Activated naive CD4-positive, alpha-beta T cell treated with anti-CD3 and anti-CD28 coated beads, Interleukin-2, amount 10 ng/mL, durations not matched to agents 5 hours and 36 hours (primary cell): Measurements from ENCODE around the gene TCF23. TPM values are rescaled to one million over a fixed set of nuclear protein-coding genes. Genes with fewer than 3 reads are reported as not detected.

Source experiments
- total RNA-seq, 2 experiments: library from RNA; stranded (reverse); gene quantifications; one replicate each; pipeline ENCODE4 v1.2.3, GENCODE V29; 2021

The TCF23 gene
- not detected for total RNA-seq

DNA sequence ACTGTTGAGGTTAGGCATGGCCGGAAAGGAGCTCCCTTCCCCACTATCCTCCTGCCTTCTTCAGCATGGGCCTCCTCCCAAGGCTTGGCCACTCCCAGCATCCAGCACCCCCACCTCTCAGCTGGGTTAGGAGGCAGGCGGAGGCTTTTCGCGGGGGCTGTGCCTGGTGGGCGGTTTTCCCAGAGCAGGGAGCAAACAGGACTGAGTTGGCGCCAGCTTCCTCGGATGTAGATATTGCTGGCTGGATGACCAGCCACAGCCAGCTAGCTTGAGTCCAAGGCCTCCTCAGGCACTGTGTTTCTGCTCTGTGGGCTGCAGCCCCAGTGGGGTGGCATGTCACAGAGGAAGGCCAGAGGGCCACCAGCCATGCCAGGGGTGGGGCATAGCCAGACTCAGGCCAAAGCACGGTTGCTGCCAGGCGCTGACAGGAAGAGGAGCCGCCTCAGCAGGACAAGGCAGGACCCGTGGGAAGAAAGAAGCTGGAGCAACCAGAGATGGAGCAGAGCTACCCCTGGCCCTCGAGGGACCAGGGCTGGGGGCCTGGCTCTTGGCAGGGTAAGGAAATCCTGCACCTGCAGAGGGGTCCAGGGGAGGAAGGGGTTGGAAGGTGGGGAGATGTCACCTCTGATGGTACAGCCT, at the start of gene TCF23:
TCF23 (plus strand) TSS at position 204 of the 639 bp plus-strand sequence; CDS start at position 334, 130 bp downstream.

DNA sequence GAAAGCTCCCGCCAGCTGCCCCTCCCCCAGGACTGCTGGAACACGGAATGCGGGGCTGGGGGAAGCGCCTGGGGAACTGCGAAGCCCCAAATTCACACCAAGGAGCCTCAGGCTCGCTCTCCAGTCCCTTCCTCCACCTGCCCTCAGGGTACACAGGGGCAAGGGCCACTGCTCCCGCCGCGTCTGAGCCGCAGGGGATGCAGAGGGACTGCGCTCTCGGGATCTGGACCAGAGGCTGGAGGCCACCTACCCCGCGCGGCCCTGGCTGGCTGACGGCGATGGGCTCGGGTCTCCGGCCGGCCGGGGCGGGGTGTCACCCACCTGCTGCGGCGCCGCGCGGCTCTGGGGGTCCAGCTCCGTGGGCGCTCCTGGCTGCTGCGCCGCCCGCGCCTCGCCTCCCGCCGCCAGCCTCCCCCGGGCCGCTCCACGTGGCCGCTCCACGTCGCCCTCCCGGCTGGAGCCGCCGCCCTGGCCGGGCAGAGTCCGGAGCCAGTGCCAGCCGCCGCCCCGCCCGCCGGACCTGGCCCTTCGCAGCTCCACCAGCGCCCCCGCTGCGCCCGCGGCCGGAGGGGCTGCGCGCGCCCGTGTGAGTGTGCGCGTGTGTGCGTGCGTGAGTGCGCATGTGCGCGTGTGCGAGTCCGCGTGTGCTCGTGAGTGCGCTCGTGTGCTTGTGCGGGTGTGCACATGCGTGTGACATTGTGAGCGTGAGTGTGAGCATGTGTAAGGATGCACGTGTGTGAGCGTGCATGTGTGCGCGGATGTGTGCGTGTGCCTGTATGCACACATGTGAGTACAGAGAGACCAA, 30.1 kb upstream of the TCF23 start, which contains the start of gene CGREF1:
CGREF1 (minus strand) TSS at position 604 of the 805 bp plus-strand sequence. CDS start 14,762 bp downstream, outside the sequence.

DNA sequence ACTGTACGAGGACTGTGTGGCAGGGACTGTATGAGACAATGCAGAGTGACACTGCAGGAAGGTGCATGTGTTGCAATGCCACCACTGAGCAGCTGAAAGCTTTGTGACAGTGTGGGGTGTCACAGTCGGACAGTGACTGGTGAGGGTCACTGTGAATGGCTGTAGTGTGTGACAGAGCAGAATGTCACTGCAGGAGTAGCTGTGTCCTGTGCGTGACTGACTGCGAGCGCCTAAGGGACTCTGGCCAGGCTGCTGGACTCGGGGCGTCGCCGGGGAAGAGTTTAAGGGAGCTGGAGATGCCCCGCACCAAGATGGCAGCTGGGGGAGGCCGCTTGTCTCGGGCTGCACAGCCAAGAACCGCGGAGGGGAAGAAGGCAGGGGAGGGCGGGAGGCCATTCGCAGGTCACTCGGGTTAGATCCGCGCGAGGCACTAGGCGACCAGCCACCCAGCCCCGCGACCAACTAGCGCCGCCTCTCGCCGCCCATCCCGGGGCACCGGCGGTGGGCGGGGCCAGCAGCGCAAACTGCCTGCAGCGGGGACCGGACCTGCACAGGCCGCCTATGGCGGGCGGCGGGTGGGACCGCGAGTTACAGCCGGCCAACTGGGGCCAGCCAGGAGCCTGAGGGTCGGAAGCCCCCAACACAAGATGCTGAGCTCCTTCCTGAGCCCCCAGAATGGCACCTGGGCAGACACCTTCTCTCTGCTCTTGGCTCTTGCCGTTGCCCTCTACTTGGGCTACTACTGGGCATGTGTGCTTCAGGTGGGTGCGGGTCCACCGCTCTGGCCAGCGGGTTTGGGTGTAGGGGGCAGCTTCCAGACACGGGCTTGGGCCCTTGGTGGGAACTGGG, 25.3 kb upstream of the TCF23 start, which contains the start of gene ABHD1:
ABHD1 (plus strand) TSS at position 514 of the 849 bp plus-strand sequence; CDS start at position 648, 134 bp downstream.

DNA sequence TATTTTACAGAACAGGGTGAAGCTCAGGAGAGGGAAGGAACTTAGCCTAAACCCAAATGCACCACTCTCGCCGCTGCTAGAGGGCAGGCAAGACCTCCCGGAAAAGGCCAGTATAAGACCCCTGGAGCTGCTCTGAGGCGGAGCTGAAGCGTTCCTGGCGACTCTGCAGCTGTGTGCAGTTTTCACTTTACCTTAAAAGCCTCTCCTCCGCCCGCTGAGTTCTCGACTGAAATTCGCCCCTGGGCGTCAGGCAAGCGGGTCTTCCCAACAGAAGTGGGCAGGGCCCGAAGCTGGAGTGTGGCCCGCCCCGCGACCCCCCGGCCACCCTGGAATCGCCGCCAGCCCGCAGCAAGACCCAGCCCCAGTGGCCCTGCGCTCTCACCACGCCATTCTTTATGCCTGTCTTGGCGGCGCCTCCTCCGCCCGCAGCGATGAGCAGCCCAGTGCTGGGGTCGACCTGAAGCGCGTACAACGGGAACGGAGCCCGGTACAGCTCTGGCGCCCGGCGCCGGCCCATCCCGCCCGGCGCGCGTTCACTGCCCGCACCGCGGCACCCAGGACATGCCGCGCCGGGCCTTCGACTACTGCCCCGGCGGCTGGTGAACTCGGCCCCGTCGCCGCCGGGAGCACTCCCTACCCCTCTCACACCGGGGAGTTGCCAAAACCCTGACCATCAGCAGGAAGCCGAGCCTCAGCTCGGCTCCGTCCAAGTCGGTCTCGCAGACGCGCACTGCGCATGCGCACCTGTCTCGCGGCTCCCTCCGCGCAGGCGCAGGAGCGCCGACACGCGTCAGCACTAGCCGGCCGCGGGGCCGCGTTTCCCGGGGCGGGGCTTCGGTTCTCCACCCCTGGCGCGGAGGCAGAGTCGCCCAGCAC, 14.7 kb upstream of the TCF23 start, which contains the start of gene PREB:
PREB (minus strand) TSS at position 732 of the 876 bp plus-strand sequence; CDS start at position 517, 215 bp downstream.

DNA sequence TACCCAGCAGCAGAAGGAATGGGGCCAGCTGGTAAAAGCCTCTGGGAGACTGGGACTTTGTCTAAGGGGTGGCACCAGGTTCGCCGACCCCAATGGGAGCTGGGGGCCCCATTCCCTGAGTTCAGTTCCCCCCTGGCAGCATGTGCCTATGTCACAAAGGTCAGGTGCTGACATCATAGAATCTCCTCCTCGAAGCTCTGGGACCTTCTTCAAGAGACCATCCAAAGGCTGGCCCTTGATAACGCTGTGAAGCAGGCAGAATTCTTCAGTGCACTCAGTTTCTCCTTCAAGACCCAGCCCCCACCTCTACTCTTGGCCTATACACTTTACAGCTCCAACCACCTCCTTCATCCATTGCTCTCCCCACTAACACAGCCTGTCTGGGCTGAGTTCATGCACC, 9.5 kb upstream of the TCF23 start, which contains the start of gene PRR30:
PRR30 (minus strand) TSS at position 101 of the 400 bp plus-strand sequence. CDS start 1,081 bp downstream, outside the sequence.

Other genes starting within 250 kb of the TCF23 start
- 1 to 10 TPM; 1.6 to 1.8 TPM for gene MAPRE3, start 178.4 kb upstream of the TCF23 start, total RNA-seq
- 10 to 100 TPM; 69.5 to 69.7 TPM for gene TMEM214, start 116.0 kb upstream of the TCF23 start, total RNA-seq
- gene AGBL5, start 97.3 kb upstream of the TCF23 start, total RNA-seq = 10 to 100 TPM; 16.0 to 17.1 TPM
- 100 to 1,000 TPM; 369 to 380 TPM for gene OST4, start 77.3 kb upstream of the TCF23 start, total RNA-seq
- 1 to 10 TPM; 1.0 to 1.1 TPM for gene EMILIN1, start 70.4 kb upstream of the TCF23 start, total RNA-seq
- gene KHK, start 62.2 kb upstream of the TCF23 start, total RNA-seq = 10 to 100 TPM; 10.1 to 11.1 TPM
- 1 to 10 TPM; 1.4 to 1.5 TPM for gene CGREF1, start 29.9 kb upstream of the TCF23 start, total RNA-seq
- gene ABHD1, start 25.2 kb upstream of the TCF23 start, total RNA-seq = under 1 TPM in 1 of 2 experiments, not detected in 1; 0.51 TPM
- gene PREB, start 14.4 kb upstream of the TCF23 start, total RNA-seq = 10 to 100 TPM; 58.4 to 62.1 TPM
- not detected for gene PRR30, start 9.6 kb upstream of the TCF23 start, total RNA-seq
- 10 to 100 TPM; 69.8 to 70.7 TPM for gene ATRAID, start 63.0 kb downstream of the TCF23 start, total RNA-seq
- 10 to 100 TPM; 19.7 to 21.1 TPM for gene SLC5A6, start 63.3 kb downstream of the TCF23 start, total RNA-seq
- gene CAD, start 68.4 kb downstream of the TCF23 start, total RNA-seq = 10 to 100 TPM; 45.1 to 47.0 TPM
- gene SLC30A3, start 114.0 kb downstream of the TCF23 start, total RNA-seq = under 1 TPM; 0.08 to 0.12 TPM
- gene DNAJC5G, start 126.4 kb downstream of the TCF23 start, total RNA-seq = not detected
- under 1 TPM in 1 of 2 experiments, not detected in 1; 0.12 TPM for gene TRIM54, start 133.4 kb downstream of the TCF23 start, total RNA-seq
- 1 to 10 TPM; 3.4 to 3.6 TPM for gene UCN, start 159.4 kb downstream of the TCF23 start, total RNA-seq
- 10 to 100 TPM; 75.5 to 87.4 TPM for gene MPV17, start 174.1 kb downstream of the TCF23 start, total RNA-seq
- gene GTF3C2, start 207.8 kb downstream of the TCF23 start, total RNA-seq = 10 to 100 TPM; 53.6 to 56.8 TPM
- gene EIF2B4, start 221.3 kb downstream of the TCF23 start, total RNA-seq = 10 to 100 TPM; 36.7 to 38.0 TPM
- 100 to 1,000 TPM; 109 to 112 TPM for gene SNX17, start 221.6 kb downstream of the TCF23 start, total RNA-seq
- gene ZNF513, start 231.7 kb downstream of the TCF23 start, total RNA-seq = 10 to 100 TPM; 17.3 to 20.1 TPM